ENCODE data around the gene FAM24A.

FAM24A gene

GRCh38 chr10:122930140-122930539, 19.7 kb downstream of the FAM24A start:
- DNase-seq = no peak

GRCh38 chr10:122931088-122931906, 20.9 kb downstream of the FAM24A start:
- DNase-seq = no peak

GRCh38 chr10:122939133-122939855, 28.9 kb downstream of the FAM24A start:
- DNase-seq = no peak

- DNase-seq = no peak
These were observed 29.6 kb downstream of the FAM24A start for GRCh38 chr10:122939856-122940543.

- DNase-seq = no peak
These were observed 38.9 kb downstream of the FAM24A start for GRCh38 chr10:122949296-122949695.

- DNase-seq = peak; percentile 60 to 98 (median 95)
These were observed 43.7 kb downstream of the FAM24A start, which contains the start of gene C10orf88 for GRCh38 chr10:122953902-122954730. C10orf88 (minus strand) TSS chr10:122954227; CDS start chr10:122954178, 49 bp downstream.

GRCh38 chr10:122954731-122955050, 44.3 kb downstream of the FAM24A start:
- DNase-seq = peak in 5 of 56 donors; percentile 18 to 40 (median 31)

- no peak for DNase-seq
These were observed 45.5 kb downstream of the FAM24A start for GRCh38 chr10:122955892-122956291.

GRCh38 chr10:122957474-122957873, 47.1 kb downstream of the FAM24A start:
- DNase-seq = no peak

GRCh38 chr10:122962405-122962804, 52.0 kb downstream of the FAM24A start:
- DNase-seq = no peak
